ENCODE results near the gene REXO2.

GRCh38 chr11:114438303-114438702 lies 964 bp upstream of the REXO2 start:
- no peak for TF ChIP-seq POLR2A (IDR thresholded peaks at IDR 0.05)
- TF ChIP-seq CTCF (IDR thresholded peaks at IDR 0.05) = no peak

Data from Peyer's patch (tissue), 4 donors.